Smooth muscle cell (in vitro differentiated cells): ENCODE results near the gene SCNN1B. TPM values are rescaled to one million over a fixed set of nuclear protein-coding genes. Genes with fewer than 3 reads are reported as not detected.

Source experiments
- DNase-seq: peaks from one replicate; lab custom pipeline; 2025; ENCODE audit not compliant: unreplicated experiment; lab: John Stamatoyannopoulos, UW
- H2AFZ ChIP-seq: fragments of 200-600 bp; sonication (generic); 2 replicates; pipeline ENCODE4 v1.6.0; 2016; ENCODE audit warnings: antibody characterized with exemption, low read depth, mild to moderate bottlenecking
- H3F3A ChIP-seq: fragments of 200-600 bp; sonication (generic); 2 replicates; pipeline ENCODE4 v1.6.0; 2017; ENCODE audit warnings: antibody characterized with exemption, low read depth
- H3K27ac ChIP-seq: fragments of 200-600 bp; sonication (generic); 2 replicates; pipeline ENCODE4 v1.5.1; 2016; ENCODE audit warnings: low read depth, mild to moderate bottlenecking
- H3K27me3 ChIP-seq: fragments of 200-600 bp; sonication (generic); 2 replicates; pipeline ENCODE4 v1.6.1; 2016; ENCODE audit warnings: low read depth, mild to moderate bottlenecking
- H3K36me3 ChIP-seq: fragments of 200-600 bp; sonication (generic); 2 replicates; pipeline ENCODE4 v1.5.1; 2016; ENCODE audit warnings: low read depth
- H3K4me1 ChIP-seq: fragments of 200-600 bp; sonication (generic); 2 replicates; pipeline ENCODE4 v1.5.1; 2016; ENCODE audit warnings: low read depth
- H3K4me2 ChIP-seq: fragments of 200-600 bp; sonication (generic); 2 replicates; pipeline ENCODE4 v1.6.0; 2016; ENCODE audit warnings: mild to moderate bottlenecking
- H3K4me3 ChIP-seq: fragments of 200-600 bp; sonication (generic); 2 replicates; pipeline ENCODE4 v1.5.1; 2016; ENCODE audit warnings: mild to moderate bottlenecking
- H3K79me2 ChIP-seq: fragments of 200-600 bp; sonication (generic); 2 replicates; pipeline ENCODE4 v1.6.0; 2016; ENCODE audit warnings: low read depth, mild to moderate bottlenecking
- H3K9ac ChIP-seq: fragments of 200-600 bp; sonication (generic); 2 replicates; pipeline ENCODE4 v1.6.0; 2016; ENCODE audit warnings: low read depth
- H3K9me3 ChIP-seq: fragments of 200-600 bp; sonication (generic); replicated peaks from 2 replicates; pipeline ENCODE4 v1.5.1; 2016; ENCODE audit warnings: low read depth
- H4K20me1 ChIP-seq: fragments of 200-600 bp; sonication (generic); 2 replicates; pipeline ENCODE4 v1.6.0; 2016; ENCODE audit warnings: low read depth
- WGBS: methylation state at CpG from one replicate; pipeline ENCODE4 v1.1.7; 2016; ENCODE audit warnings: low lambda C conversion rate; 5-methylcytosine and 5-hydroxymethylcytosine counted together
- polyA plus RNA-seq: library from polyadenylated mRNA; unstranded; fragments of >200 nt; fragmentation: Nextera tagmentation; extraction: Ambion mirVana; gene quantifications from 2 replicates; pipeline ENCODE4 v1.2.1, GENCODE V29; 2016
- total RNA-seq: library from RNA; depleted of rRNA; stranded (reverse); fragments of >200 nt; gene quantifications from 2 replicates; pipeline ENCODE4 v1.2.3, GENCODE V29; 2014
- TF ChIP-seq, protein P1 (sequence below): fragments of 200-600 bp; sonication (generic); IDR thresholded peaks from 2 replicates; pipeline ENCODE4 v1.5.1; 2017; ENCODE audit warnings: borderline replicate concordance, mild to moderate bottlenecking, antibody characterized with exemption; ENCODE audit not compliant: insufficient read depth, poor library complexity, severe bottlenecking

The SCNN1B gene
- total and polyA plus RNA-seq, 2 experiments from 2014 or later, result not detected

DNA sequence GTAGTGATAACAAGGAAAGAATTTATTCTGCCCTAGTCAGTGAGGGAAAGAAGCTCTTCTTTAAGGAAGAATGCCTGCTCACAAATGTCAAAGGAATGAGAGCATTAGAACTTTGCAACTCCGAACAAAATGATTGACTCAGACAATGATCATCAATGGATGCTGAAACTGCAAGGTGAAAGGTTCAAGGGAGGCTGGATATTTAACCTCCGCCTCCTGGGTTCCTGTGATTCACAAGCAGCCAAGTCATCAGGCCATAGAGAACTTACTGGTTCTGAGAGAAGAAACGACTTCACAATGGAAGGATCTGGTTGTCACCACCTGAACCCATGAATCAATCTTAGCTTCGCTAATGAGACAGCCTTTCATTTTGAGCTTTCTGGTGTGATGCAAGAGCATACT, 16.0 kb upstream of the SCNN1B start:
- no peaks in the 10 kb centered on the region for H3K36me3 ChIP-seq
- H3F3A ChIP-seq, result no peaks in the 10 kb centered on the region
- H3K4me1 ChIP-seq, result no peaks in the 10 kb centered on the region
- H4K20me1 ChIP-seq, result no peaks in the 10 kb centered on the region
- H3K9ac ChIP-seq, result no peak overlapping the region
- no peak overlapping the region for H2AFZ ChIP-seq
- TF ChIP-seq, protein P1, sequence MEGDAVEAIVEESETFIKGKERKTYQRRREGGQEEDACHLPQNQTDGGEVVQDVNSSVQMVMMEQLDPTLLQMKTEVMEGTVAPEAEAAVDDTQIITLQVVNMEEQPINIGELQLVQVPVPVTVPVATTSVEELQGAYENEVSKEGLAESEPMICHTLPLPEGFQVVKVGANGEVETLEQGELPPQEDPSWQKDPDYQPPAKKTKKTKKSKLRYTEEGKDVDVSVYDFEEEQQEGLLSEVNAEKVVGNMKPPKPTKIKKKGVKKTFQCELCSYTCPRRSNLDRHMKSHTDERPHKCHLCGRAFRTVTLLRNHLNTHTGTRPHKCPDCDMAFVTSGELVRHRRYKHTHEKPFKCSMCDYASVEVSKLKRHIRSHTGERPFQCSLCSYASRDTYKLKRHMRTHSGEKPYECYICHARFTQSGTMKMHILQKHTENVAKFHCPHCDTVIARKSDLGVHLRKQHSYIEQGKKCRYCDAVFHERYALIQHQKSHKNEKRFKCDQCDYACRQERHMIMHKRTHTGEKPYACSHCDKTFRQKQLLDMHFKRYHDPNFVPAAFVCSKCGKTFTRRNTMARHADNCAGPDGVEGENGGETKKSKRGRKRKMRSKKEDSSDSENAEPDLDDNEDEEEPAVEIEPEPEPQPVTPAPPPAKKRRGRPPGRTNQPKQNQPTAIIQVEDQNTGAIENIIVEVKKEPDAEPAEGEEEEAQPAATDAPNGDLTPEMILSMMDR, result no peak
- no peak overlapping the region for H3K4me2 ChIP-seq
- H3K9me3 ChIP-seq, result no peaks in the 10 kb centered on the region
- DNase-seq, result no peak
- WGBS, result 83% methylated on average over 4 of the region's 4 CpGs
- no peaks in the 10 kb centered on the region for H3K79me2 ChIP-seq
- no peak overlapping the region for H3K4me3 ChIP-seq
- H3K27me3 ChIP-seq, result no peaks in the 10 kb centered on the region
- no peak overlapping the region for H3K27ac ChIP-seq

DNA sequence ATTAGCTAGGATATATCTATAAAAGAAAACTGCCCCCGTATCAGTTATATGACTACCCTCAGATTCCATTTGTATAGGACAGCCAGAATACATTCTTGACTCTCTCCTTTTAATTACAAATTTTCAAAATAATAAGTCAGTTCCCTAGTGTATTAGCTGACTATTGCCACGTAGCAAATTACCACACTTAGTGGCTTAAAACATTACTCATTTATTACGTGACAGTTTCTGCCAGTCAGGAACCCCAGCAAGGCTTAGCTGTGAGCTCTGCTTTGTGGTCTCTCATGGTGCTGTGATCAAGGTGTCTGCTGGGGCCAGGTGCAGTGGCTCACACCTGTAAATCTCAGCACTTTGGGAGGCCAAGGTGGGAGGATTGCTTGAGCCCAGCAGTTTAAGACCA, 13.9 kb upstream of the SCNN1B start:
- no peak for DNase-seq
- Histone ChIP-seq H3K36me3 (no peaks in the 10 kb centered on the region), H3K27me3 (no peaks in the 10 kb centered on the region), H3K9me3 (no peaks in the 10 kb centered on the region), H3K79me2 (no peaks in the 10 kb centered on the region), H3K4me3 (no peak overlapping the region), H3K9ac (no peak overlapping the region), H3F3A (no peaks in the 10 kb centered on the region), H2AFZ (no peak overlapping the region), H3K4me1 (no peaks in the 10 kb centered on the region), H3K27ac (no peak overlapping the region), H4K20me1 (no peaks in the 10 kb centered on the region), H3K4me2 (no peak overlapping the region)
- TF ChIP-seq, protein P1, result no peak
- WGBS, result 72% methylated on average over 3 of the region's 3 CpGs

DNA sequence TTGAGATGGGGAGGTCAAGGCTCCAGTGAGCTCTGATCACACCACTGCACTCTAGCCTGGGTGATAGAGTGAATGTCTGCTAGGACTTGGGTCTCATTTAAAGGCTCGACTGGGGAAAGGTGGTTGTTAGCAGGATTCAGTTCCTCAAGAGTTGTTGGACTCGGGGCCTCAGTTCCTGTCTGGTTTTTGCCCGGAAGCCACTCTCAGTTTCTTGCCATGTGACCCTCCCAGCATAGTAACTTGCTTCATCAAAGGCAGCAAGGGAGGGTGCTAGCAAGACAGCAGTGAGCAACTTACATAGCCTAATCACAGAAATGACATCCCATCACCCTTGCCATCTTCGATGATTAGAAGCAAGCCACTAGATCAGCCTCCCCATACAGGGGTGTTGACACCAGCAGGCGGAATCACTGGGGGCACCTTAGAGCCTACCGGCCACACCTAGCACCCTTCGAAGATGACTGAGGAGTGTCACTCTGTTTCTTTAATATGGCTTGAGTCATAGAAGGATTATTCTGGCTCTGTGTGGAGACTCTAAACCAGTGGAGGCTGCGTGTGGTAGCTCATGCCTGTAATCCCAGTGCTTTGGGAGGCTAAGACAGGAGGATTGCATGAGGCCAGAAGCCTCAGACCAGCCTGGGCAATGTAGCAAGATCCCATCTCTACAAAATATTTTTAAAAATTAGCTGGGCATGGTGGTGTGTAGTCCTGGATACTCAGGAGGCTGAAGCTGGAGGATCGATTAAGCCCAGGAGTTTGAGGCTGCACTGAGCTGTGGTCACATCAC, 13.2 kb upstream of the SCNN1B start:
- no peak for DNase-seq
- Histone ChIP-seq H4K20me1 (no peaks in the 10 kb centered on the region), H3K36me3 (no peaks in the 10 kb centered on the region), H3K4me2 (no peak overlapping the region), H3K9me3 (no peaks in the 10 kb centered on the region), H3K4me3 (no peak overlapping the region), H3F3A (no peaks in the 10 kb centered on the region), H3K9ac (no peak overlapping the region), H3K27ac (no peak overlapping the region), H3K4me1 (no peaks in the 10 kb centered on the region), H2AFZ (no peak overlapping the region), H3K27me3 (no peaks in the 10 kb centered on the region), H3K79me2 (no peaks in the 10 kb centered on the region)
- WGBS, result 92% methylated on average over 9 of the region's 9 CpGs
- TF ChIP-seq, protein P1, result no peak
